Testis (tissue), 2 donors: Measurements from ENCODE around the gene C1orf198.

ENCODE experiments used
- POLR2A ChIP-seq: fragments of 450-650 bp; IDR thresholded peaks from one replicate; pipeline ENCODE4 v1.6.1; 2017; ENCODE audit warnings: antibody characterized with exemption, mild to moderate bottlenecking, moderate library complexity
- TF ChIP-seq, protein P1 (sequence below), 3 experiments: fragments of 450-650 bp in 2 of 3; fragments of 200-600 bp in 1 of 3; sonication (generic) in 1 of 3; IDR thresholded peaks; one replicate each; pipeline ENCODE4 v1.5.1; 2016 to 2019; ENCODE audit warnings: antibody characterized with exemption in 3 of 3, mild to moderate bottlenecking in 2 of 3, moderate library complexity in 1 of 3

DNA sequence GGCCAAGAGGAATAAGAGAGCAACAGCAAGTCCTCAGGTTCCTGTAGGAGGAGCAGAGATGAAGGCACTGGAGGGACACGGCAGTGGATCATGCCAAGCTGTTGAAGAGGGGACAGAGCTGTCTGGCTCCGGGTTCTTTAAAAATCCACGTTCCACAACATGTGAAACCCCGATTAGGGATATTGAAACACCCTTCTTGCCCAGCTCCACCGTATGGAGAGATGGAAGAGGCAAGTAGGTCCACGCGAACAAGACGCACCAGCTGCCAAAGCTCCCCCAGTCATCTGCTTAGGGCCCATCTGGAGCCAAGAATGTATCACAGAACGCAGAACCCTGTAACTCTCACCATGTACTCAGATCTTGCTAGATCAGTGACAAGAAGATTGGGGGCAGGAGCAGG, 3.9 kb downstream of the C1orf198 start:
- TF ChIP-seq, protein P1, sequence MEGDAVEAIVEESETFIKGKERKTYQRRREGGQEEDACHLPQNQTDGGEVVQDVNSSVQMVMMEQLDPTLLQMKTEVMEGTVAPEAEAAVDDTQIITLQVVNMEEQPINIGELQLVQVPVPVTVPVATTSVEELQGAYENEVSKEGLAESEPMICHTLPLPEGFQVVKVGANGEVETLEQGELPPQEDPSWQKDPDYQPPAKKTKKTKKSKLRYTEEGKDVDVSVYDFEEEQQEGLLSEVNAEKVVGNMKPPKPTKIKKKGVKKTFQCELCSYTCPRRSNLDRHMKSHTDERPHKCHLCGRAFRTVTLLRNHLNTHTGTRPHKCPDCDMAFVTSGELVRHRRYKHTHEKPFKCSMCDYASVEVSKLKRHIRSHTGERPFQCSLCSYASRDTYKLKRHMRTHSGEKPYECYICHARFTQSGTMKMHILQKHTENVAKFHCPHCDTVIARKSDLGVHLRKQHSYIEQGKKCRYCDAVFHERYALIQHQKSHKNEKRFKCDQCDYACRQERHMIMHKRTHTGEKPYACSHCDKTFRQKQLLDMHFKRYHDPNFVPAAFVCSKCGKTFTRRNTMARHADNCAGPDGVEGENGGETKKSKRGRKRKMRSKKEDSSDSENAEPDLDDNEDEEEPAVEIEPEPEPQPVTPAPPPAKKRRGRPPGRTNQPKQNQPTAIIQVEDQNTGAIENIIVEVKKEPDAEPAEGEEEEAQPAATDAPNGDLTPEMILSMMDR (IDR thresholded peaks at IDR 0.05): no peak
- TF ChIP-seq POLR2A: no peak
